Measurements from ENCODE around the gene NR4A1. TPM values are rescaled to one million over a fixed set of nuclear protein-coding genes. Genes with fewer than 3 reads are reported as not detected.

The NR4A1 gene
- total RNA-seq, 1 experiment from 2014 or later, result 26.9 TPM

DNA sequence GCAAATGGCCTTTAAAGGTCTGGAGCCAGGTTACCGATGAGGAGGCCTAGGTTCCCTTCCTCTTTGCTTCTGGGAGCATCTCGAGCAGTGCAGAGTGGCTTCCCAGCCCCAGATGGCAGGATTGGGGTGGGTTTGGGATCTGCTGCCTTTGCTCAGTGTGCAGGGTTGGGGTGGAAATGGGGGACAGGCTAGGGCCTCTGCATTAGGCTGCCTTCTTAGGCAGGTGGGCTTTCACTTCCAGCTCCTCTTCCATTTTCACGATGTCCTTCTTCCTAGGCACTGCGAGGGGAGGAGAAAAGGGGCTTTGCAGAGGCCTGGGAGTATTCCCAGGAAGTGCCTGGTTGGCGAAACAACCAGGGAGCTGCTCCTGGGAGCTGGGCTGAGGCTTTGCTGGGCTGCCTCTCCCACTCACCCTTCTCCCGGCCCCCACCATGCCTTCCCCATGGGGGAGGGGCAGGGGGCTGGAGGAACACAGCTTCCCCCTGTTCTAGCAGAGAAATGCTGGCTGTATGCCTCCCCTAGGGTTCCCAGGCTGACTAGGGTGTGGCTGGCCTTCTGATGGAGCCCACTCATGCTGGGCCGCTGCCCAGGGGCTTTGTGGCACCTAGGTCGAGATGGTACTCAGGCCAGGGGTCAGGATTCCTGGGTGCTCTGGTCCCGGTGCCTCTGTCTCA lies 2.4 kb downstream of the NR4A1 start:
- Mint-ChIP-seq H3K27me3 (ENCODE audit: low read depth) (peaks cover 37% of the 10 kb centered on the region), H3K27ac (no peak overlapping the region), H3K4me3 (no peak overlapping the region), H3K4me1 (peaks cover 28% of the 10 kb centered on the region), H3K9me3 (no peaks in the 10 kb centered on the region), H3K36me3 (0 out of 2 replicates have a peak, but pooled peaks cover under 1% of the 10 kb centered on the region)
- DNase-seq (ENCODE audit: low spot score), result no peak
- ATAC-seq, result no peak
- CTCF ChIA-PET, result interaction anchor here (1.1 to 1.5 kb wide), 3 partner anchors 28 to 68 kb away, joined by 3 to 5 read pairs (median 5); no protein-coding TSS in a partner anchor
- POLR2A ChIA-PET, result no interaction called here
- TF ChIP-seq E2F1 (CRISPR knock-in tag; IDR thresholded peaks at IDR 0.05) (no peak), JAZF1 (CRISPR knock-in tag; IDR thresholded peaks at IDR 0.05) (no peak), GRHL2 (CRISPR knock-in tag; IDR thresholded peaks at IDR 0.05; ENCODE audit: insufficient replicate concordance, severe bottlenecking) (no peak), ZNF423 (CRISPR knock-in tag; IDR thresholded peaks at IDR 0.05) (no peak), KAT7 (CRISPR knock-in tag; IDR thresholded peaks at IDR 0.05; ENCODE audit: borderline replicate concordance) (no peak), ELF4 (CRISPR knock-in tag; IDR thresholded peaks at IDR 0.05; ENCODE audit: low read depth) (no peak), NFYB (CRISPR knock-in tag; conservative IDR thresholded peaks at IDR 0.05; ENCODE audit: low read depth) (no peak), MXD4 (CRISPR knock-in tag; IDR thresholded peaks at IDR 0.05; ENCODE audit: borderline replicate concordance) (no peak), NR2C2 (CRISPR knock-in tag; IDR thresholded peaks at IDR 0.05) (no peak), ATF1 (CRISPR knock-in tag; IDR thresholded peaks at IDR 0.05) (no peak), ZNF121 (CRISPR knock-in tag; IDR thresholded peaks at IDR 0.05) (no peak), ETV6 (CRISPR knock-in tag; IDR thresholded peaks at IDR 0.05) (no peak), E2F5 (CRISPR knock-in tag; IDR thresholded peaks at IDR 0.05) (no peak), OVOL2 (CRISPR knock-in tag; IDR thresholded peaks at IDR 0.05; ENCODE audit: borderline replicate concordance) (no peak), GABPB1 (CRISPR knock-in tag; IDR thresholded peaks at IDR 0.05) (no peak), CREB1 (CRISPR knock-in tag; IDR thresholded peaks at IDR 0.05) (no peak)
- TF ChIP-seq, protein P1, sequence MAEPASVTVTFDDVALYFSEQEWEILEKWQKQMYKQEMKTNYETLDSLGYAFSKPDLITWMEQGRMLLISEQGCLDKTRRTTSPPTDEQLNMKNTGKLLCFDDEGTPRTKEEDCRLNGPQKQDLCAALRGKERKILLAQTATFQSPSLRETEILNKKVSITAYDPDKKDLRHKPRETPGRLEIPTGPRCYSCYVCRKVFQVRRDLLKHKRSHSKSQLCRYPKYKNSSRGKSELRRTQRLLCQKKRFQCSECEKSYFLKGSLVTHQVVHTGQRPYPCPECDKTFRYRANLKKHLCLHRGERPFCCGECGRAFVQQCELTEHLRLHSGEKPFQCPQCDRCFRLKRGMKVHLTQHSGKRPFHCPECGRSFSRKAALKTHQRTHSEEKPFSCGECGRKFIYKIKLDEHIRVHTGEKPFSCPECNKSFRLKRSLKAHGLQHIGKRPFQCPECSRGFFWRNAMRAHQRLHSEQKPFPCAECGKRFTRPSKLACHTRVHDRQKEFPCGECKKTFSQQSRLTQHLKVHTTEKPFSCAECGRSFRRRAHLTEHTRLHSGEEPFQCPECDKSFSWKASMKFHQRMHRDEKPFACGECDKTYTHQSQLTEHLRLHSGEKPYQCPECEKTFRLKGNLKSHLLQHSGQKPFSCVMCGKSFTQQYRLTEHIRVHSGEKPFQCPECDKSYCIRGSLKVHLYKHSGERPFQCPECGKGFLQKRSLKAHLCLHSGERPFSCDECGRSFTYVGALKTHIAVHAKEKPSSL (CRISPR knock-in tag; conservative IDR thresholded peaks at IDR 0.05), result no peak
- TF ChIP-seq, protein P2, sequence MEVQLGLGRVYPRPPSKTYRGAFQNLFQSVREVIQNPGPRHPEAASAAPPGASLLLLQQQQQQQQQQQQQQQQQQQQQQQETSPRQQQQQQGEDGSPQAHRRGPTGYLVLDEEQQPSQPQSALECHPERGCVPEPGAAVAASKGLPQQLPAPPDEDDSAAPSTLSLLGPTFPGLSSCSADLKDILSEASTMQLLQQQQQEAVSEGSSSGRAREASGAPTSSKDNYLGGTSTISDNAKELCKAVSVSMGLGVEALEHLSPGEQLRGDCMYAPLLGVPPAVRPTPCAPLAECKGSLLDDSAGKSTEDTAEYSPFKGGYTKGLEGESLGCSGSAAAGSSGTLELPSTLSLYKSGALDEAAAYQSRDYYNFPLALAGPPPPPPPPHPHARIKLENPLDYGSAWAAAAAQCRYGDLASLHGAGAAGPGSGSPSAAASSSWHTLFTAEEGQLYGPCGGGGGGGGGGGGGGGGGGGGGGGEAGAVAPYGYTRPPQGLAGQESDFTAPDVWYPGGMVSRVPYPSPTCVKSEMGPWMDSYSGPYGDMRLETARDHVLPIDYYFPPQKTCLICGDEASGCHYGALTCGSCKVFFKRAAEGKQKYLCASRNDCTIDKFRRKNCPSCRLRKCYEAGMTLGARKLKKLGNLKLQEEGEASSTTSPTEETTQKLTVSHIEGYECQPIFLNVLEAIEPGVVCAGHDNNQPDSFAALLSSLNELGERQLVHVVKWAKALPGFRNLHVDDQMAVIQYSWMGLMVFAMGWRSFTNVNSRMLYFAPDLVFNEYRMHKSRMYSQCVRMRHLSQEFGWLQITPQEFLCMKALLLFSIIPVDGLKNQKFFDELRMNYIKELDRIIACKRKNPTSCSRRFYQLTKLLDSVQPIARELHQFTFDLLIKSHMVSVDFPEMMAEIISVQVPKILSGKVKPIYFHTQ (CRISPR knock-in tag; IDR thresholded peaks at IDR 0.05), result no peak
- TF ChIP-seq, protein P3, sequence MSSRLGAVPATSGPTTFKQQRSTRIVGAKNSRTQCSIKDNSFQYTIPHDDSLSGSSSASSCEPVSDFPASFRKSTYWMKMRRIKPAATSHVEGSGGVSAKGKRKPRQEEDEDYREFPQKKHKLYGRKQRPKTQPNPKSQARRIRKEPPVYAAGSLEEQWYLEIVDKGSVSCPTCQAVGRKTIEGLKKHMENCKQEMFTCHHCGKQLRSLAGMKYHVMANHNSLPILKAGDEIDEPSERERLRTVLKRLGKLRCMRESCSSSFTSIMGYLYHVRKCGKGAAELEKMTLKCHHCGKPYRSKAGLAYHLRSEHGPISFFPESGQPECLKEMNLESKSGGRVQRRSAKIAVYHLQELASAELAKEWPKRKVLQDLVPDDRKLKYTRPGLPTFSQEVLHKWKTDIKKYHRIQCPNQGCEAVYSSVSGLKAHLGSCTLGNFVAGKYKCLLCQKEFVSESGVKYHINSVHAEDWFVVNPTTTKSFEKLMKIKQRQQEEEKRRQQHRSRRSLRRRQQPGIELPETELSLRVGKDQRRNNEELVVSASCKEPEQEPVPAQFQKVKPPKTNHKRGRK (CRISPR knock-in tag; IDR thresholded peaks at IDR 0.05; ENCODE audit: borderline replicate concordance), result no peak
- TF ChIP-seq, protein P4, sequence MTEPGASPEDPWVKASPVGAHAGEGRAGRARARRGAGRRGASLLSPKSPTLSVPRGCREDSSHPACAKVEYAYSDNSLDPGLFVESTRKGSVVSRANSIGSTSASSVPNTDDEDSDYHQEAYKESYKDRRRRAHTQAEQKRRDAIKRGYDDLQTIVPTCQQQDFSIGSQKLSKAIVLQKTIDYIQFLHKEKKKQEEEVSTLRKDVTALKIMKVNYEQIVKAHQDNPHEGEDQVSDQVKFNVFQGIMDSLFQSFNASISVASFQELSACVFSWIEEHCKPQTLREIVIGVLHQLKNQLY (CRISPR knock-in tag; IDR thresholded peaks at IDR 0.05), result no peak
